Measurements from ENCODE around the gene TREML2.
A peak's percentile ranks its signal among the peaks of the same experiment; 100 is the strongest.
"Not testable (repeated sequence)": the region's sequence is repeated elsewhere in the genome, so short reads cannot be mapped to it uniquely, and the experiment has no call there.

Gene TREML2

DNA sequence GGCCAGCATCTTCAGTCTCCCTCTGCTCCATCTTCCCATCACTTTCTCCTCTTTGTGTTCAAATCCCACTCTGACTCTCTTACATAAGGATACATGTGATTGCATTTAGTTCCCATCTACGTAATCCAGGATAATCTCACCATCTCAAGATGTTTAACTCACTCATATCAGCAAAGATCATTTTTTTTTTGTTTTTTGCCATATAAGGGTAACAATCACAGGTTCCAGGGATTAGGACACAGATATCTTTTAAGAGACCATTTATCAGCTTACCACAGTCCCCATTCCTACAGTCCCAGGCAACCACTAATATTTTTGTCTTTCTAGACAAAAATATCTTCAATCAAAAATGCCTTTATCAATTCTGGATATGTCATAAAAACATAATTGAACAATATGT is 3.2 kb upstream of the TREML2 start:
- DNase-seq = no peak

DNA sequence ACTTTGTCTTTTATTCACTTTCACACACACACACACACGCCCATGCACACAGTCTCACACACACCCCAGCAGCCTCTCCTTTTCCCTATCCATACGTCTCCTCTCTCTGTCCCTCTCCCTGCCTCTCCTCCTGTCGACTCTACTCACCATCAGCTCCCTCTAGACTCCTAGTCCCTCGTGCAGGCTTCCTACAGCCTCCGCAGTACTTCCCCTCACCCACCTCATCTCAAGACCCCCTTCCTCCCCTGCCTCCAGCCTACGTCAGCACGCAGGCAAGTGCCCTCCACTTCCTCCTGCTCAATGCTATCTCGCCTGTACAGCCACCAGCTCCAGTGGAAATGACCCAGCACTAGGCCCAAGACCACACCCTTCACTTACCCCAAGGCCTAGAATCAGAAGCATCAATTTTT is 820 bp upstream of the TREML2 start:
- DNase-seq = no peak

DNA sequence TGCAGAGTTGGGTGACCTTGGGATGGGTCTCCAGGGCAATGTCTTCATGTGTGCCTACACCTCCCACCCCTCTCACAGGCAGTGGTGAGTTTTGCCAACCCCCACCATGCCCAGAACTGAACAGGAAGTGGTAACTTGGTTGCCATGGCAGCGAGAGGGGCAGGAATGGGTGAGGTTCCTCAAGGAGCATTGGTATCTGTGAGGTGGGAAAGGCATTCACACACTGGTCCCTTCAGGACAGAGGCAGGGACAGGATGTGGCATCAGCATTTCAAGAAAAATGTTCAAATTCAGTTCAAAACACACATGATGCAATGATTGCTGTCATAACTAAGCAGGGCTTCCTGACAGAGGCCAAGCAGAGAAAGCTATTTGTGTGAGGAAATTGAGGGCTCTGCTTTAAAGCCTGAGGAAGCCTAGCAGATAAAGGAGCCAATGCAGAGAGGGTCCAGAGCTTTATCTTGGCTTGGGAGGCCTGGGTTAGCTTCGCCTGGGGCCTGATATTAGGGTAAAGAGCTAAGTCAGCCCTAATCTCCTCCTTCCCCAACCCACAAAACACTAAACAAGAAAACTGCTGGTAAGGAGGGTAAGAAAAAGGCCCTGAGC is 551 bp downstream of the TREML2 start:
- peak; percentile 51 for DNase-seq

GRCh38 chr6:41199552-41200246 is 1.2 kb downstream of the TREML2 start:
- DNase-seq = peak; percentile 12

DNA sequence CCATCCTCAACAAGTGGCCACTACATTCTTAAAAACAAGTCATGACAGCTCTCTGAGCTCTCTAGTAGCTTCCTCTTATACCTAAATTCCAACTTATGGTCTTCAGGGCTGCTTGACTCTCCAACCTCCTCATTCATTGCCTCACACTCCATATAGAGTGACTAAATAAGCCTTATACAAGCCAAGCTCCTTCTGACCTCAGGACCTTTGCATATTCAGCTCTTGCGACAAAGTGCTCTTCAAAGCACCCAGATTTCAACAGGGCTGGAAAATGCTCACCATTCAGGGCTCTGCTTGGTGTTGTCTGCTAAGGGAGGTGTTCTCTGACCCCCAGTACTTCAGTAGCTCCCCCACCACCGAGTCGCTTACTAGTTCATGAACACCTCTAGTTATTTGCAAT is 3.7 kb downstream of the TREML2 start:
- no peak for DNase-seq

DNA sequence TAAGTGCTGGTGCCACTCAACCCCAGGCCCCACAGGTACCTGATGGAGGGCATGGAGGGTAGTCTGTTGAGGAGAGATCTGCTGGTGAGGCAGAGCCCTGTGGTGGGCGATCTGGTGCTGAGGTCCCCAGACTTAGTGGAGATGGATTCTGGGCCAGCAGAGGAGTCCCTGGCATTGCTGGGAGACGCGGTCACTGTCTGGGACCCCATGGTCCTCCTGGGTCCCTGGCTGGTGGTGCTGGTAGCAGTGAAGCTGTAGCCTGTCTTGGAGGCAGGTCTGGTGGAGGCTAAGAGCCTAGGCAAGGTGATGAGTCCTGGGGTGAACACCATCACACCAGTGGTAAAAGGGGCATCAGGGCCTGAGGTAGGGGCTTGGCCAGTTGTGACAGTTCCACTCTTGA is 6.6 kb downstream of the TREML2 start:
- no peak for DNase-seq

DNA sequence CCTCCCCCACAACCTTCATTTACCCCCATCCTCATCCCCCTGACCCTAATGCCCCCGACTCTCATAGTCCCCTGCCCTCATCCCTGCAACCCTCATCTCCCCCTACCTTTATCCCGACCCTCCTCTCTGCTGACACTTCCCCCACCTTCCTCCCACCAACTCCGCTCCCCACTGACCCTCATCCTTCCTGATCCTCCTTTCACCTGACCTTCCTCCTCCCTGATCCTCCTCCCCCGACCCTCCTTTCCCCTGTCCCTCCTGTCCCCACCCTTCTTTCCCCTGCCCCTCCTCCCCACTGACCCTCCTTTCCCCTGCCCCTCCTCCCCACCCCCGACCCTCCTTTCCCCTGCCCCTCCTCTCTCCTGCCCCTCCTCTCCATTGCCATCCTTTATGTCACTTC is 7.1 kb downstream of the TREML2 start:
- DNase-seq = no peak

- no peak for DNase-seq
Measured at GRCh38 chr6:41193171-41193734, 7.7 kb downstream of the TREML2 start.

DNA sequence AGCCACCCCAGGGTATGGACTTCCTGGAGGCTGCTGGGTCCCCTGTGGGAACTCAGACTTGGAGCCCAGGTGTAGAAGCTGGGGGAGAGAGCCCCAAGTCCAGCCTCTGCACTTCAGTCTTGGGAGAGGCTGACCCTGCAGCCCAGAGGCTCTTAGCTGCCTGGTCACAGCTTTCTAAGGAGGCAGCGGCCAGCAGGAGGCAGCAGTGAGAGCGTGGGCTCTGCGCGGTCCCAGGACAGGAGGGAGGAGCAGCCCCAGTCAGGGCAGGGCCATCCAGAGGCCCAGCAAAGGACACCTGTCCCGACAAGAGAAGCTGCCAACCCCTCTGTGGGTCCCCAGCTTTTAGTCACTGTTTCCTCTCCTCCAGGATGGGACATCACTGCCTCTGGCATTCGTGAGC is 9.4 kb downstream of the TREML2 start:
- DNase-seq = no peak

DNA sequence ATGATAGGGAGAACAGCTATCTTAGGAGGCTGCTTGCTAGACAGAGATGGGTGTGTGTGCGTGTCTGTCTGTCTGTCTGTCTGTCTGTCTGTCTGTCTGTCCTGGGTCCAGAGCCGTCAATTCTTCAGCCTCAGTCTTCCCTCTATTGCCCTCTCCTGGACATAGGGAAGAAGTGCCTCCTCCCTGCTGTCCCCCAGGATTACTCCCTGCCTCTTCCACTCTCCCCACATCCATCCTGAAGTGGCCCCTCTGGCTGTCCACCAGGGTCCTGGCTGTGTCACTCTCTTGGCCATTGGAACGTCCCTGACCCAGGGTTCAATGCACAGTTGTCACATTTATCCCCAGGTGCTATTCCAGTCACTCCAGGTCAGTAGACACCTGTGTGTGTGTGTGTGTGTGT is 10.2 kb downstream of the TREML2 start:
- DNase-seq = no peak

GRCh38 chr6:41189967-41190366 is 11.0 kb downstream of the TREML2 start:
- no peak for DNase-seq

DNA sequence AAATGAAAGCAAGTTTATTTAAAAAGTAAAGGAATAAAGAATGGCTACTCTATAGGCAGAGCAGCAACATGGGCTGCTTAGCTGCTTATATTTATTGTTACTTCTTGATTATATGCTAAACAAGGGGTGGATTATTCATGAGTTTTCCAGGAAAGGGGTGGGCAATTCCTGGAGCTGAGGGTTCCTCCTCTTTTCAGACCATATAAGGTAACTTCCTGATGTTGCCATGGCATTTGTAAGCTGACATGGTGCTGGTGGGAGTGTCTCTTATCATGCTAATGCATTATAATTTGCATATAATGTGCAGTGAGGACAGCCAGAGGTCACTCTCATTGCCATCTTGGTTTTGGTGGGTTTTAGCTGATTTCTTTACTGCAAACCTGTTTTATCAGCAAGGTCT is 11.9 kb downstream of the TREML2 start:
- DNase-seq = not testable (repeated sequence)

GRCh38 chr6:41187924-41188886 is 12.7 kb downstream of the TREML2 start:
- DNase-seq = no peak

DNA sequence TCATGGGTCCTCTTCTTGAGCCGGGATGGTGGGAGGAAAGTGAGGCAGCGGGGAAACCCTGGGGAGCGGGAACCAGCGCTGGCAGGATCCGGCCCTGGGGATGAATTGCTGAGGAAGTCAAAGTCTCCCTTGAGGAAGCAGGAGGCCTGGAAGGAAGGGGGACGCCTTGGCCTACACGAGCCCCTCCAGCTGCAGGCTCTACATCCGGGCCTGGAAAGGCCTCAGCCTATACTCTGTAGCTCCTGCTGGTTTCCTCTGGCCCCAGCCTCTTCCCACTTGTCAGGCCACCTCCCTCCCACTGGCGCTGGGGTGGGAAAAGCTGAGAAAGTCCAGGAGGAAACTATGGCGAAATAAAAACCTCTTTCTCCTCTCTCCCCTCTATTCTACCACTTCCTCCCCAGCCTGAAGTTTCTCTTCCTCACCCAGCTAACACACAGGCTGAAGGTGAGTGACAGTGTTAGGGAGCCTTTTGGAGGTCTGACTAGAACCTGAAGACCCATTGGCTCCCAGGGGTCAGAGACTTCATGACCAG is 14.9 kb downstream of the TREML2 start:
- DNase-seq = no peak

- DNase-seq = no peak
Measured at GRCh38 chr6:41184761-41185160, 16.2 kb downstream of the TREML2 start.

- DNase-seq = peak; percentile 33
Measured at GRCh38 chr6:41182069-41183034, 18.6 kb downstream of the TREML2 start.

- DNase-seq = no peak
Measured at GRCh38 chr6:41181566-41181965, 19.4 kb downstream of the TREML2 start.

DNA sequence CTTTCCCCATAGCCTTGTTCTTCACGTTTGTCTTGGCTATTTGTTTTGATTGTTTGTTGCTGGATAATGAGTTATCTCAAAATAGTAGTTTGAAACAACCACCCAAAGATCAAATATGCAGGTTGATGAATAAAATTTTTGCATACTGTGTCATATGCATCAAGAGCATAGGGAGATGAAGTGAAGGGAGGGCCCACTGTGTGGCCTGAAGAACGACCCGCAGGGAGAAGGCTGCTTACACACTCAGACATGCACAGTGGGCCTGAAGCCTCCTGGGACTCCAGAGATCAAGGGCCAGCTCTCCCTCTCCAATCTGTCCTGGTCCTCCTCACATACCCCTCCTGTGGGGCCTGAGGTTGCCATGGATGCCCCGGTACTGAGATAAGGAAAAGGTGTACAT is 21.8 kb downstream of the TREML2 start:
- no peak for DNase-seq

GRCh38 chr6:41177695-41178094 is 23.3 kb downstream of the TREML2 start:
- DNase-seq = no peak

DNA sequence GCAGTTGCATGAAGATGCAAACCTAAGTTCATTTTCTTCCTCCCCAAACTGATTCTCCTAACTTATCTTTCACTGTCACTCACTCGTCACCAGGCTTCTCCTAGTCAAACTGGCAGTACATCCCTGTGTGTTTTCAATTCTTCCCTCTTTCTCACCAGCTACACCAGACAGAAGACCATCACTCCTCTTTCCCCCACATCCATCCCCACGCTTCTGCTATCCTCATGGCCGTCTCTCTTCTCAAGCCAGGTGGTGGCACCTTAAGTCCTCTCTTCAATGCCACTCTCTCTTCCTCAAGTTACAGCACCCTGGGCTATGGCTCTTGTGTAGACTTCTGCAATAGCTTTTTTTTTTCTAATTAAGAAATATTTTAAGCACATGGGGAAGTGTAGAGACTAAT is 23.7 kb downstream of the TREML2 start:
- DNase-seq = no peak

- no peak for DNase-seq
Measured at GRCh38 chr6:41176189-41176588, 24.8 kb downstream of the TREML2 start.

DNA sequence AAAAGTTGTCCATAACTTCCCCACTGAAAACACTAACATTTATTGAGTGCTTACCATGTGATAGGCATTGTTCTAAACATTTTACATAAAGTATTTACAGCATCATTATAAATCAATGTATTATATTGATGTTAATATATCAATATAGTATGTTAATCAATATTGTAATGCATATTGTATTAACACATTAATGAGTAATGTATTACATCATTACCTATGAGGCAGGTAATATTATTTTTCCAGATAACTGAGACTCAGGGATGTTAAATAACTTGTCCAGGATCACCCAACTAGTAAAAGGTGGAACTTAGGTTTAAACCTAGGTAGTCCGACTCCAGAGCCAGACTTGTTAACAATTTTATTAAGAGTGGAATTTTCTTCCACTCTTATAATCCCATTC is 25.9 kb downstream of the TREML2 start:
- no peak for DNase-seq
